Smooth muscle cell of bladder (primary cell): ENCODE results near the gene ZNF619. TPM values are rescaled to one million over a fixed set of nuclear protein-coding genes. Genes with fewer than 3 reads are reported as not detected.

Source experiments
- total RNA-seq: library from RNA; depleted of rRNA; stranded (reverse); fragments of >200 nt; gene quantifications from 2 replicates; pipeline ENCODE4 v1.2.3, GENCODE V29; 2014

ZNF619 gene
- 5.4 and 5.6 TPM in 2 replicates for total RNA-seq

GRCh38 chr3:40476478-40477470 lies at the start of gene ZNF619:
ZNF619 (plus strand) TSS chr3:40477122; CDS start chr3:40477980, 858 bp downstream.

GRCh38 chr3:40456940-40457823 lies 19.7 kb upstream of the ZNF619 start, which contains the start of gene RPL14:
RPL14 (plus strand) TSS chr3:40457339; CDS start chr3:40457472, 133 bp downstream.

GRCh38 chr3:40505599-40506462 lies 28.9 kb downstream of the ZNF619 start, which contains the start of gene ZNF620:
ZNF620 (plus strand) TSS chr3:40506039; CDS start chr3:40506353, 314 bp downstream.

GRCh38 chr3:40524568-40525285 lies 47.8 kb downstream of the ZNF619 start, which contains the start of gene ZNF621:
ZNF621 (plus strand) TSS chr3:40524960; CDS start chr3:40525841, 881 bp downstream.

Other genes with a start within 250 kb of the ZNF619 start
- 13.6 and 14.2 TPM in 2 replicates for gene EIF1B, start 167.4 kb upstream of the ZNF619 start, total RNA-seq
- 0.09 and 0.14 TPM in 2 replicates for gene ENTPD3, start 89.9 kb upstream of the ZNF619 start, total RNA-seq
- gene RPL14, start 19.8 kb upstream of the ZNF619 start, total RNA-seq: 386 and 534 TPM in 2 replicates
- 0.83 and 0.85 TPM in 2 replicates for gene ZNF620, start 28.9 kb downstream of the ZNF619 start, total RNA-seq
- 12.5 and 12.7 TPM in 2 replicates for gene ZNF621, start 47.8 kb downstream of the ZNF619 start, total RNA-seq